Measurements from ENCODE around the gene SLC26A6. TPM values are rescaled to one million over a fixed set of nuclear protein-coding genes. Genes with fewer than 3 reads are reported as not detected.
A peak's percentile ranks its signal among the peaks of the same experiment; 100 is the strongest.

Gene SLC26A6
- total and polyA plus RNA-seq, 10 of the 15 experiments (the other 5 are each of a cell fraction or from before 2014, with no cell fraction given): 2.1 to 24.9 (median 13.3) TPM

DNA sequence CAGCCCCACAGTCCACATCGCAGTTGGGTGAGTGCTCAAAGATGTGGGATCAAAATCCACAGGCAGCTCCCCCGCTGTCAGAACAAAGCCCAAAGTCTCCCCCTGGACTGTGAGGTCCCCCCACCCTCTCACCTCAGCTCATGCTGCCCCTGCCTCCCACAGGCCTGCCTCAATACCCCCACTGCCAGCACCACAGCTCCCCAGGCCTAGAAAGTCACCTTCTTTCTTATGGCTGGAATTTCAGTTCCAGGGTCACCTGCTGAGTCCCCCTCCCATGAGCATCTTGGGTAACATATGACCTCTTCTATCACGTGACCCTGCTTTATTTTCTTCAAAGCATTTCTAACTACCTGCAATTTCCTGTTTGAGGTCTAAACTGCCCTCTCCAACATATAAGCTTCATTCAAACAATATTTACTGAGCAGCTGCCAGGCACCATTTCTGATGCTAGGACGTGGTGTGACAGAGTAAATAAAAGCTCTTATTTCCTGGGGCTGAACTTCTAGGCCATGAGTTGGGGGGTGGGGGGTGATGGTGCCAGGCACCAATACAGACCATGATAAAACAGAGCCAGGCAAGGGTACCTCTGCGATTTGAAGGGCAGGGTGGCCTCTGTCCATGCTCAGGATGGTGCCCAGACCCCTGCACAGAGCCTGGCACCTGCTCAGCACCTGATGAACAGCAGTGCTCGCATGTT lies 11.3 kb downstream of the SLC26A6 start:
- RAD21 ChIA-PET (ENCODE audit: unreplicated experiment): no interaction called here

More for the DNA sequence above, 11.3 kb downstream of the SLC26A6 start:
- no peak for FAIRE-seq
- H3K79me2 ChIP-seq (ENCODE audit: control insufficient read depth, insufficient read depth, low read length): no peaks in the 10 kb centered on the region
- ATAC-seq: no peak
- ChIA-PET POLR2A (interaction anchor here (0.5 to 0.7 kb wide), 5 partner anchors 12 to 97 kb away, joined by 3 to 4 read pairs (median 4); no protein-coding TSS in a partner anchor), SMC1A (ENCODE audit: uncharacterized antibody, unreplicated experiment) (no interaction called here), CTCF (interaction anchor here (0.8 to 2.6 kb wide), 6 partner anchors 11 to 223 kb away, joined by 3 to 16 read pairs (median 4); partner anchors contain the start of genes SLC26A6 and UQCRC1)
- intact Hi-C loops (cut with micrococcal nuclease; ENCODE audit: unreplicated experiment) (no loop called here), in situ Hi-C loops (cut with MboI) (no loop called here)
- H3K4me2 ChIP-seq (ENCODE audit: control insufficient read depth, insufficient read depth): no peak overlapping the region
- DNase-seq (ENCODE audit: low read depth, low spot score): no peak
- H3K4me3 ChIP-seq: no peak overlapping the region
- no peak overlapping the region for H3K27ac ChIP-seq (ENCODE audit: control insufficient read depth, insufficient read depth)
- peaks cover 0 to 4% of the 10 kb centered on the region in 2 experiments; a peak in 3 of 4 replicates for H3K36me3 ChIP-seq (ENCODE audit: control insufficient read depth in 2 of 2, insufficient read depth in 2 of 2, low read length in 1 of 2)
- no peaks in the 10 kb centered on the region for H3K9me3 ChIP-seq (replicated peaks; ENCODE audit: control insufficient read depth, insufficient read depth, low read length)
- BruUV-seq (replicated peaks): no TSS peak
- no peak overlapping the region for H2AFZ ChIP-seq (ENCODE audit: control insufficient read depth, low read depth, low read length)
- no peaks in the 10 kb centered on the region for H3K4me1 ChIP-seq (ENCODE audit: control insufficient read depth, insufficient read depth, low read length)
- 87% methylated on average over 6 of the region's 6 CpGs for WGBS (ENCODE audit: insufficient coverage, insufficient replicate concordance, low lambda C conversion rate, missing lambda C conversion rate)
- no peak overlapping the region for H3K9ac ChIP-seq (ENCODE audit: control insufficient read depth, insufficient read depth, low read length)
- TF ChIP-seq EZH2 (IDR thresholded peaks at IDR 0.05; ENCODE audit: borderline replicate concordance, control insufficient read depth, low read depth, low read length): no peak
- TF ChIP-seq SIN3A (IDR thresholded peaks at IDR 0.05; ENCODE audit: low read depth, low read length): no peak
- TF ChIP-seq, protein P1, sequence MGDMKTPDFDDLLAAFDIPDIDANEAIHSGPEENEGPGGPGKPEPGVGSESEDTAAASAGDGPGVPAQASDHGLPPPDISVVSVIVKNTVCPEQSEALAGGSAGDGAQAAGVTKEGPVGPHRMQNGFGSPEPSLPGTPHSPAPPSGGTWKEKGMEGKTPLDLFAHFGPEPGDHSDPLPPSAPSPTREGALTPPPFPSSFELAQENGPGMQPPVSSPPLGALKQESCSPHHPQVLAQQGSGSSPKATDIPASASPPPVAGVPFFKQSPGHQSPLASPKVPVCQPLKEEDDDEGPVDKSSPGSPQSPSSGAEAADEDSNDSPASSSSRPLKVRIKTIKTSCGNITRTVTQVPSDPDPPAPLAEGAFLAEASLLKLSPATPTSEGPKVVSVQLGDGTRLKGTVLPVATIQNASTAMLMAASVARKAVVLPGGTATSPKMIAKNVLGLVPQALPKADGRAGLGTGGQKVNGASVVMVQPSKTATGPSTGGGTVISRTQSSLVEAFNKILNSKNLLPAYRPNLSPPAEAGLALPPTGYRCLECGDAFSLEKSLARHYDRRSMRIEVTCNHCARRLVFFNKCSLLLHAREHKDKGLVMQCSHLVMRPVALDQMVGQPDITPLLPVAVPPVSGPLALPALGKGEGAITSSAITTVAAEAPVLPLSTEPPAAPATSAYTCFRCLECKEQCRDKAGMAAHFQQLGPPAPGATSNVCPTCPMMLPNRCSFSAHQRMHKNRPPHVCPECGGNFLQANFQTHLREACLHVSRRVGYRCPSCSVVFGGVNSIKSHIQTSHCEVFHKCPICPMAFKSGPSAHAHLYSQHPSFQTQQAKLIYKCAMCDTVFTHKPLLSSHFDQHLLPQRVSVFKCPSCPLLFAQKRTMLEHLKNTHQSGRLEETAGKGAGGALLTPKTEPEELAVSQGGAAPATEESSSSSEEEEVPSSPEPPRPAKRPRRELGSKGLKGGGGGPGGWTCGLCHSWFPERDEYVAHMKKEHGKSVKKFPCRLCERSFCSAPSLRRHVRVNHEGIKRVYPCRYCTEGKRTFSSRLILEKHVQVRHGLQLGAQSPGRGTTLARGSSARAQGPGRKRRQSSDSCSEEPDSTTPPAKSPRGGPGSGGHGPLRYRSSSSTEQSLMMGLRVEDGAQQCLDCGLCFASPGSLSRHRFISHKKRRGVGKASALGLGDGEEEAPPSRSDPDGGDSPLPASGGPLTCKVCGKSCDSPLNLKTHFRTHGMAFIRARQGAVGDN (IDR thresholded peaks at IDR 0.05): no peak
- TF ChIP-seq NFXL1 (IDR thresholded peaks at IDR 0.05; ENCODE audit: borderline replicate concordance): no peak
- TF ChIP-seq RAD51 (IDR thresholded peaks at IDR 0.05): peak; percentile 58; the same call in 1 of the 2 replicates
- H3K27me3 ChIP-seq (replicated peaks in 1 of 2; ENCODE audit: control insufficient read depth in 2 of 2, insufficient read depth in 2 of 2, low read length in 1 of 2): no peaks in the 10 kb centered on the region
- no peaks in the 10 kb centered on the region for H4K20me1 ChIP-seq (ENCODE audit: control insufficient read depth, insufficient read depth)
